Stimulated activated CD8-positive, alpha-beta memory T cell treated with anti-CD3 and anti-CD28 coated beads, Interleukin-7, amount 100 ng/mL, for 1 hour (primary cell): ENCODE results near the gene AIRE.
"Not testable (repeated sequence)": the region's sequence is repeated elsewhere in the genome, so short reads cannot be mapped to it uniquely, and the experiment has no call there.

ENCODE experiments used
- DNase-seq, 2 donors: peaks; one replicate each; pipeline ENCODE4 v3.0.0-alpha.2; 2020; ENCODE audit warnings: low read depth in 2 of 2

The AIRE gene

GRCh38 chr21:44267655-44268142 is 18.0 kb upstream of the AIRE start:
- DNase-seq: no peak

DNA sequence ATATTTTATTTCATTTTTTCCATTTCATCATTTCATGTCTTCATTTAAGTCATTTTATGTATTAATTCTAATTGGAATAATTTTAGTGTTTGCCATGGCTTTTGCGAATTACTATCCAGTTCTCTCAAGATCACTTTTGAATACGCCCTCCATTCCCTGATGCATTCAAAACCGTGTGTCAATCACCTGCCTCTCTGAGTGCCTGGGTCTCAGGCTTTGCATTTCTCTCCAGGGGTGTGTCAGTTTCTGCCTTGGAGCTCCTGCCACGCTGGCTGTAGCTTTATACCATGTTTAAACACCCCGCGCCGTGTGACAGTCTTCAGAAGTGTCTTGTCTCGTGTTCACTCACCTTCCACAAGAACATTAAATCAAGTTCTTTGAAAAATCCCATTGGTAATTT is 16.6 kb upstream of the AIRE start:
- no peak for DNase-seq

DNA sequence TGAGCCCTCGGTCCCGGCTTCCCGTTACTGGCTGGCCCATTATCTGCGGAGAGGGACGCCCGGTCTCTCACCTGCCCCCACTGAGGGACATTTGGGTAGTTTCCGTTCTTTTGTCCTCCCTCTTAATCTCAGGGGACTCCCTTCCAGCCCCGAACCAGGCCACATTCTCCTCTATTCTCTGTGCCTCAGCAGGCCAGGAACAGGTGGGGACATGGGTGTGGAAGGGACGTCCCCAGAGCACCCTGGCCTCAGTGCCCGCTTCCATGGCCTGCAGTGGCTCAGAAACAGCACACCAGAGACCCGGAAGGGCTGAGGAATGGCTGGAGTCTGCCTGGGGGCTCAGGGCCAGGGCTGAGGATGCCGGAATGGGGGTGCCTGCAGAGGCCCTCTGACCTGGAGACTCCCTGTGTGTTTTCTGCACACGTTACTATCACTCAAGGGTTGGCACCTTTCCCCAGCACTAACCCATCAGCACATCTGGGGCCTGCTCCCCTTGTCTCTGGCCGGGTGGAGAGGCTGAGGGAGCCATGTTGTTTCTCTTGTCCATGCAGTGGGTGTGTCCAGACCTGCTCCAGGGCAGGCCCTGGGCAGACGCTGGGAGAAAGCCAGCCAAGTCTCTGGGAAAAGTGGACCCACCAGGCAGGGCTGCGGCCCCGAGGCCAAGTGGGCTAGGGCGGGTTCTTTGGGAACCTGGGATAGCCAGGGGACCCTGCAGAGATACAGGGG is 14.0 kb upstream of the AIRE start:
- DNase-seq: no peak

DNA sequence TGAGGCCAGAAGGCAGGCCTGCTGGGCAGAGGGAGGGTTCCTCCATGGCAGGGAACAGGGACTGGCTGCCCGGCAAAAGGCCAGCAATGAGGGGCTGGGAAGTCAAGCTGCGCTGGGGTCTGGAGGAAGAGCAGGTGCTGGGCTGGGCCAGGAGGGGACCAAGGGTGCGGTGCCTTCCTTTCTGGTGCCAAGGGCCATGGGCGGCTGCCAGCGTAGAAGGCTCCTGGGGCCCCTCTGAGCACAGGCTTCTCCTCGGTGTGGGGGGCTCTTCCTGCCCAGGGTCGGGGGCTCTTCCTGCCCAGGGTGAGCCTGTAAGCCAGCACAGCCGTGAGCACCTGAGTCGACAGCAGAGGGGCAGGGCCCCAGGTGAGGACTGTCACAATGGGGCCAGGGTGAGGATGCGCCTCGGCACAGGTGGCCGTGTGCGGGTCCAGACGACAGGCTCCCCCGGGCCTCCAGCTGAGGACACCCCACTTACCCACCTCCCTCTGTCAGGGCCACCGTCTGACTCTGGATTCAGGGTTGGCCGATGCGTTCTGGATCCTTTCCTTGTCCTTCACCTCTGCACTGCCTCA is 13.3 kb upstream of the AIRE start:
- no peak for DNase-seq

DNA sequence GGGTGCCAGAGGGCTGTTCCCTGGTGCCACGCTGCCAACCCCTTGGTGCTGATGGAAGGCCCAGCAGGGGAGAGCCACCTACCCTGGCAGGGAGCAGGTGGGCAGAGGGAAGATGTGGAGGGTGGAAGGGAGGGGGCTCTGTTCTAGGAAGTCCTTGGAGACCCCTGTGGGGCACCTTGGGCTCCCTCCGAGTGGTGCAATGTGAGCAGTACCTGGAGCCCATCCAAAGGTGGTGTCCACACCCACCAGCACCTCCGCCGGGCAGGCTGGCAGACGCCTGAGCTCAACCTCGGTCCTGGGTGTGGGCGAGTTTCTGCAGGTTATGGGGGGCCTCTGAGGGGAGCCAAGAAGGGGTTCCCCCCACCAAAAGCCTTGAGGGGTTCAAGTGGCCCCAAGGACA is 12.6 kb upstream of the AIRE start:
- DNase-seq: no peak

DNA sequence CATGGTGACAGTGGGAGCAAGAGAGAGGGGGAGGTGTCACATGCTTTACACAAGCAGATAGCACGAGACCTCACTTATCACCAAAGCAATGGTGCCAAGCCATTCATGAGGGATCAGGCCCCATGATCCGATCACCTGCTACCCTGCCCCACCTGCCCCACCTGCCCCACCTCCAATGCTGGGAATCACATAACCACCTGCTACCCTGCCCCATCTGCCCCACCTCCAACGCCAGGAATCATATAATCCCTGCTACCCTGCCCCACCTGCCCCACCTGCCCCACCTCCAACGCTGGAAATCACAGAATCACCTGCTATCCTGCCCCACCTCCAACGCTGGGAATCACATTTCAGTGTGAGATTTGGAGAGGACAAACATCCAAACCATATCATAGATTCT is 10.6 kb upstream of the AIRE start:
- no peak for DNase-seq

GRCh38 chr21:44279354-44280260 is 6.1 kb upstream of the AIRE start:
- DNase-seq: no peak

DNA sequence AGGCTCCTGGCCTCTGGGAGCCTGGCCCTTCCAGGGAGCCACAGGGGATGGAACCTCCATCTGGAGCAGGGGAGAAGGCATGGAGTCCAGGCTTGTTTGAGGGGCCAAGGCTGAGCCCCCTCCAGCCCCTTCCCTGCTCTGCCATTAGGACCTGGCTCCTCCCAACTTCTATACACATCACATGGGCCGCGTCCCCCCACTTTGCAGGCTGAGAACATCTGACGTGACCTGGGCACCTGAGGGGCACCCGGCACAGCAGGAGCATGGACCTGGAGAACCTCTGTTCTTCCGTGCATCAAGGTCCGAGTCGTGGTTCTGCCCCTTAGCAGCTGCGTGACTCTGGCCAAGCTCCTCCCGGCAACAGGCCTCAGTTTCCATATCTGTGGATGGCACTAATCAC is 3.9 kb upstream of the AIRE start:
- DNase-seq: no peak

- DNase-seq: no peak
These were observed 3.3 kb upstream of the AIRE start for GRCh38 chr21:44282370-44282769.

DNA sequence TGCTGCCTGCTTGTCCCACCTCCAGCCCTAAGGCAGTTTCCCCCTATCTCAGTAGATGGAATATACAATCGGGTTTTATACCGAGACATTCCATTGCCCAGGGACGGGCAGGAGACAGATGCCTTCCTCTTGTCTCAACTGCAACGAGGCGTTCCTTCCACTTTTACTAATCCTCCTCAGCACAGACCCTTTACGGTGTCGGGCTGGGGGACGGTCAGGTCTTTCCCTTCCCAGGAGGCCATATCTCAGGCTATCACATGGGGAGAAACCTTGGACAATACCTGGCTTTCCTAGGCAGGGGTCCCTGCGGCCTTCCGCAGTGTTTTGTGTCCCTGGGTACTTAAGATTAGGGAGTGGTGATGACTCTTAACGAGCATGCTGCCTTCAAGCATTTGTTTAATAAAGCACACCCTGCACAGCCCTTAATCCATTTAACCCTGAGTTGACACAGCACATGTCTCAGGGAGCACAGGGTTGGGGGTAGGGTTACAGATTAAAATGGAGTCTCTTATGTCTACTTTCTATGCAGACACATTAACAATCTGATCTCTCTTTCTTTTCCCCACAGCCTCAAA is 2.4 kb upstream of the AIRE start:
- DNase-seq: not testable (repeated sequence)

GRCh38 chr21:44283948-44284347 is 1.7 kb upstream of the AIRE start:
- no peak for DNase-seq

DNA sequence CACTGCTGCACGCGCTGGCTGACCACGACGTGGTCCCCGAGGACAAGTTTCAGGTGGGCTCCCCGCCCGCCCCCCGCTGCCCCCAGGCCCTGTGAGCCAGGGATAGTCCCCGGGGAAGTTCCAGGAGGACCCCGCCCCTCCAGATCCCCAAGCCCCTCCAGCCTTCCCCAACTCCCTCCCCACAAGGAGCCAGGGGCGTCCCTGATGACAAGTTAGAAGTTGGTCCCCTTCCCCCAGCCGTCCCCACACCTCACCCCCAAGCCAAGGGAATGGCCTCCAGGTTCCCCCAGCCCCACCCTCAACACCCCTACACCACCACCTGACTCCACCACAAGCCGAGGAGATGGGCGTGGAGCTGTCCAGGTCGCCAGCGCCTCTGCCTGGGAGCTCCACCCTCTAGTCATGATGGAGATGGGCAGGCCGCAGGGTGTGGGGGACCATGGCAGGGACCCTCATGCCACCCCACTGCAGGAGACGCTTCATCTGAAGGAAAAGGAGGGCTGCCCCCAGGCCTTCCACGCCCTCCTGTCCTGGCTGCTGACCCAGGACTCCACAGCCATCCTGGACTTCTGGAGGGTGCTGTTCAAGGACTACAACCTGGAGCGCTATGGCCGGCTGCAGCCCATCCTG is 525 bp downstream of the AIRE start:
- no peak for DNase-seq

GRCh38 chr21:44286716-44287632 is 1.3 kb downstream of the AIRE start:
- DNase-seq: no peak

- no peak for DNase-seq
These were observed 2.8 kb downstream of the AIRE start for GRCh38 chr21:44288251-44289110.

- no peak for DNase-seq
These were observed 3.8 kb downstream of the AIRE start for GRCh38 chr21:44289381-44290010.

- no peak for DNase-seq
These were observed 4.8 kb downstream of the AIRE start for GRCh38 chr21:44290327-44291077.

DNA sequence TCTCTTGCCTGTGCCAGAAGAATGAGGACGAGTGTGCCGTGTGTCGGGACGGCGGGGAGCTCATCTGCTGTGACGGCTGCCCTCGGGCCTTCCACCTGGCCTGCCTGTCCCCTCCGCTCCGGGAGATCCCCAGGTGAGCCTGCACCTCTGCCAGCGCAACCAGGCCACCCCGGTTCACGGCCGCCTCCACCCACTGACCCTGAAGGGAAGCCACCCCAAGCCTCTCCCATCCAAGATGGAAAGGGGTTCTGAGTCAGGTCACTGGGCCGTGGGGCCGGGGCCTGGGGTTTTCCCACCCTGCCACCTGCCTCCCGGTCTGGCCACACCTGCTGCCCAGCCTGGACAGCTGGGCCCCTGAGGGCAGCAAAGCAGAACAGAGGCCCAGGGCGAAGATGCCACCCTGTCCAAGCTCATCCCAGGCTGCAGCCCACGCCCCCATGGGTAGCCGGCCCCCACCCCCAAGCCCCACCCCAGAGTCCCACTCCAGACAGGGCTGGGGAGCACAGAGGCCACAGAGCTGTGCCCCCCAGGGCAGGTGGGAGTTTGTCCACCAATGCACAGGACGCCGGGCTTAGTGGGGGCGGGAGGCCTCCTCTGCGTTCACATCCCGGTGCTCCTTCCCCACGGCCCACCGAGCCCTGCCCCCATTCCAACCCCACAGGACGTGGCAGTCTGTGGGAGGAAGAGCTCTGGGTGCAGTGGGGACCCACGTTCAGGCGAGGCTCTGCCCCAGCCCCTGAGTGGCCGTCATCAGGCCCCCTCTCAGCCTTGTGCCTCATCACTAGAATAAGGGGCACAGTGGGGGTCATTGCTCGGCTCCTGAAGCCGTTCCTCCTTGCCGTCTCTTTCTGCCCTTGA is 5.6 kb downstream of the AIRE start:
- no peak for DNase-seq
